Epidermal melanocyte (primary cell): ENCODE data around the gene WDPCP.
"Not testable (repeated sequence)": the region's sequence is repeated elsewhere in the genome, so short reads cannot be mapped to it uniquely, and the experiment has no call there.

Experiments
- DNase-seq: peaks from one replicate; pipeline ENCODE4 v3.0.0; 2011; ENCODE audit warnings: low spot score; ENCODE audit not compliant: insufficient read length

Gene WDPCP

GRCh38 chr2:63590626-63591408 is 2.5 kb upstream of the WDPCP start:
- DNase-seq = no peak

DNA sequence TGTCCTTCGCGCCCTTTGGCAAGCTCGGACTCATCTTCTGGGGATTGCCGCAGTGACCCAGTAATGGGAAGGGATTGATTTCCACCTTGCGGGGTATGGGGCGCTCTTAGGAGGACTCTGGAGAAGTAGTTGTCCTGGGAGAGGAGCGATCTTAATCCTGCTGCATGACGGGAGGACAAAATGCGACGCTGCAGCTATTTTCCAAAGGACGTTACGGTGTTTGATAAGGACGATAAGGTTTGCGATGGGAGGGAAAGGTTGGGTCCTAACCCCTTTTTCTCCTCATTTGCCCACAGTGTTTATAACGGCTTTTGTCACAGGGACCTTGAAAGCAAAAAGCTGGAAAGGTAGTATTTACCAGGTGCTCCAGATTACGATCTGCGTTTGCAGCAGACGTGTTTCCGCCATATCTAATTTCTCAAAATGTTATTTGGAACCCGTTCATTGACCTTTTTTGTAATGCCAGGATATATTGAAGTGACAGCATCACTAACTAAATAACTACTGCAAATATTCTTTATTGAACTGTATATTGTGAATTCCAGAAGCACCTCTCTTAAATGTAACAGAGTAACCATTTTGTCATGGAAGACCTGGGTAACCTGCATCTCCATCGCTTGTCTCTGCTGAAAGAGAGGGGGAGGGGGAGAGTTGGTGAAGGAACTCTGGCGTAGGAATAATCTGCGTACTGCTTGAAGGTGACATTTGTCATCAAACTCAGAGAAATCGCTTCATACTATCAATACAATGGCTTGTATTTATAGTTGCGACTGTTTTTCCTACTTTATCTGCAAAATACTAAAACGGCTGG is 1.1 kb upstream of the WDPCP start:
- DNase-seq = no peak

- no peak for DNase-seq
These were observed 378 bp downstream of the WDPCP start for GRCh38 chr2:63587814-63588384.

DNA sequence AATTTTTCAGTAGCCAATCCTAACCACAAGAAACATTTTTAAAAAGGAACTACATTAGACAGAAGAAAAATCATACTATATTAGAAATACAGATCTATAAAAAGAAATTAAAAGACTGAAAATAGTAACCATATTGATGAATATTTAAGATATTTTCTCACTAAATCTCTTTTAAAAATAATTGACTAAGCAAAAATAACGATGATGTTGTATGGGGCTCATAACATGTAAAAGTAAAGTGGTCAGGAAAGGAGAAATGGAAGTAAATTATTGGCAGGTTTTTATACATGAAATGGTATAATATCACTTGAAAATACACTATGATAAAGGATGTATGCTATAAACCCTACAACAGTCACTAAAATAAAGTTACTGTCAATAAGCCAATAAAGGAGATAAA is 5.4 kb downstream of the WDPCP start:
- no peak for DNase-seq

DNA sequence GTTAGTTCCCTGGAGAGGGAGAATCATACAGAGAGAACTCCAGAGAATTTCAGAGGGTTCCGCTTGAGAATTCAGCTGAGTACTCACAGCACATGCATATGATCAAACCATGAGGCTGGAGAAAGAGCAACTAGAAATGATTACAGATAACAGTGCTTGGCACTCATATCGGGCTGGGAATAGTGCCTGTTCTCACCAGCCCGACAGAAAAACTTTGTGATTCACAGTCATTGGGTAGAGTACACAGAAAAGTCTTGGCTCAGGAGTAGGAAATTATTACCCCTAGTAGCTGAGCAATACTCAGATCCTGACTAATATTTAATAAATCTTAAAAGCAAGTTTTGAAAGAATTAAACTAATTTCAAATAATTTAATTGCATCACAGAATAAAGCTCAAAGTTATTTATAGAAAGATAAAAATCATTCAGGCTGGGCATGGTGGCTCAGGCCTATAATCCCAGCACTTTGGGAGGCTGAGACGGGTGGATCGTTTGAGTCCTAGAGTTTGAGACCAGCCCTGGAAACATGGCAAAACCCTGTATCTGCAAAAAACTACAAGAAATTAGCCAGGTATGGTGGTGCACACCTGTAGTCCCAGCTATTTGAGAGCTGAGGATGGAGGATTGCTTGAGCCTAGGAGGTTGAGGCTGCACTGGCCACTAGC is 6.8 kb downstream of the WDPCP start:
- DNase-seq = no peak

DNA sequence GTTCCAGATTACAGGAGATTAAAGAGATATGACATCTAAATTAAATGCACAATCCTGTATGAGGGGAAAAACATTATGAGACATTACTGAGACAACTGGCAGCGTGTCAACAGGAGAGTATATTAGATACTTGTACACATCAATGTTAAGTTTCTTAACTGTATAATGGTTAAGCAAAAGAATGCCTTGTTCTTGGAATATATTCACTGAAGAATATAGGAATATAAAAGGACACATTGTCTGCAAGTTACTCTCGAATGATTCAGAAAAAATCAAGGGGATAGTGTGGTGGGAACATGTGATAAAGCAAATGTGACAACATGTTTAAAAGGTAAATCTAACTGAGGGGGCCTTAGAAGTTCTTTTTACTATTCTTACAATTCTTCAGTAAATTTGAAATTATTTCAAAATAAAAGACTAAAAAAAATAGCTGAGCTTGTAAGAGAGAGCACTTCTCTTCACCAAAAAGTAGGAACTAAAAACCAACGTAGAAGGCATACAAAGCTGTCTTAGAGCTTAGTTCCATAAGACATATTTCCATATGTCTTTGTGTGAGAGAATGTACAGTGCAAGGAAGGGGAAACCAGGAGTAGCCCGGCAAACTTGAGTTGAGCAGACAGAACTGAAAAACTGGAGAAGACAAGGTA is 7.5 kb downstream of the WDPCP start:
- DNase-seq = no peak

- DNase-seq = no peak
These were observed 9.5 kb downstream of the WDPCP start for GRCh38 chr2:63578767-63579166.

- no peak for DNase-seq
These were observed 11.7 kb downstream of the WDPCP start for GRCh38 chr2:63576546-63576945.

DNA sequence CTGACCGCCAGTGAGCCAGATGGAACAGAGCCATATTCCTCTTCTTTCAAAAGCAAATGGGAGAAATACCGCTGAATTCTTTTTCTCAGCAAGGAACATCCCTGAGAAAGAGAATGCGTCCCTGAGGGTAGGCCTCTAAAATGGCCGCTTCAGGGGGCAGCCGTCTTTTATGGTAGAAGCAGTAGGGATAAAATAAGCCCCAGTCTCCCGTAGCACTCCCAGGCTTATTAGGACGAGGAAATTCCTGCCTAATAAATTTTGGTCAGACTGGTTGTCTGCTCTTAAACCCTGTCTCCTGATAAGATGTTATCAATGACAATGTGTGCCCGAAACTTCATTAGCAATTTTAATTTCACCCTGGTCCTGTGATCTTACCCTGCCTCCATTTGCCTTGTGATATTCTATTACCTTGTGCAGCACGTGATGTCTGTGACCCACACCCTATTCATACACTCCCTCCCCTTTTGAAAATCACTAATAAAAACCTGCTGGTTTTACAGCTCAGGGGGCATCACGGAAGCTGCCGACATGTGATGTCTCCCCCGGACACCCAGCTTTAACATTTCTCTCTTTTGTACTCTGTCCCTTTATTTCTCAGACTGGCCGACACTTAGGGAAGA is 14.4 kb downstream of the WDPCP start:
- DNase-seq = not testable (repeated sequence)

GRCh38 chr2:63573026-63573425 is 15.3 kb downstream of the WDPCP start:
- not testable (repeated sequence) for DNase-seq

DNA sequence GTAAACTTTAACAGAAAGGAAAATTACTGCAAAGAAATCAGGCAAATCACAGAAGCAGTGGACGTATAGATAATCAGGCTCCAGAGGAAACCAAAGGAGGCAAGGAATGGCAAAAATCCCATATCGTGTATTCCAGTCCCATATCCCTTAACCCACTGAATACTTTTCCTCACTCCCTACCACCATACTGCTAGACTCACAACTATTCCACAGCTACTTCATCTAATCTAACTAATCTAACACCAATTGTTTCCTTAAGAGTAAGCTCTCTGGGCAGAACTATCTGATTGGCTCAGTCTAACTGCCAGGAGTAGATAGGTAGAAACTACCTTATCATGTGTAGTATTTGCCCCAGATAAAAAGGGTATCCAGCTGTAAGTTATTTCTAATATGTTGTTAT is 16.3 kb downstream of the WDPCP start:
- DNase-seq = no peak

DNA sequence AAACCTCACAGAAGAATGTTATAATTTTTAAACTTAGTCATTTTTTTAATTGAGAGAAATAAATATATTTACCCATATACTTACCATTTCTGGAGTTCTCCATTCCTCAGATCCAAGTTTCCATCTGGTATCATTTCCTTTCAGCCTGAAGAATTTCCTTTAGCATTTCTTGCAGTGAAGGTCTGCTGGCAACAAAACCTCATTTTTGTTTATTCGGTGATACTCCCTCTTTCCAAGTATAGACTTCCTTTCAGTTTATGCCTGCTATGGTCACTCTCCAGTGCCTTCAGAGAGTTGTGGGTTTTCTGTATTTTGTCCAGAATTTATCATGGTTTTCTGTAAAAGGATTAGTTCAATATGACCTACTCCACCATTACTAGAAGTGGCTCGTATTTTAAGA is 17.0 kb downstream of the WDPCP start:
- DNase-seq = no peak

DNA sequence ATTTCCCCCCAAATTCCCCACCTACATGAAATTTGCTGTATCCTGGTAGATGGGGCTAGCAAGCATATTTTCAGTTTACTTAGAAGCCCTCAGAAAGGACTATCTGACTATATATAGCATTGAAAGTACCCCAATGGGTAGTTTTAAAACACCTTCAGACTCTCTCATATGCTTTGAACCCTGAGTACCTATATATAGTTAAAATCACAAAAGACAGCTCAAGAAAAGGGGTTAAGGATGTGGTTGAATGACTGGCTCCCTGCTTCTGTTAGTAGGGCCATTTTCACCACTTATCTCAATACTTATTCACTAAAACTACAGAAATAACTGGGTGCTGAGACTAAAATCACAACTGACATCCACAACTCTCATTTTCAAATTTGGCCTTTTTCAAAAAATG is 18.5 kb downstream of the WDPCP start:
- no peak for DNase-seq

DNA sequence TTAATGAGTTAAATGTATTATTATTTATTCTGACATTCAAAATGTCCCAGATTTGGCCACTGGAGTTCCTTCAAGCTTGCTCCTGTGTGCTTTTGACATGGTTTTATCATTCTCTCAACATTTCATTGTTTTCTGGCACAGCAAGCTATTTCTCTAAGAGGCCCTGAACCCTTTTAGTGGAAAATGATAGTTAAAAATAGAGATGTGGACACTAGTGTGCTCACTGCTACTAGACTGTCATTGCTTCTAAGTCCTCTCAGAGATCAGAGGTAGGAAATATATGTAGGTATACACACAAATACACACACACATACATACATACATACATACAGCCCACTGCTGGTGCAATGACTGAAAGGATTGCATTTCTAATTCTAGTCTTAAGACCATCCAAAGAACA is 25.5 kb downstream of the WDPCP start:
- DNase-seq = no peak

DNA sequence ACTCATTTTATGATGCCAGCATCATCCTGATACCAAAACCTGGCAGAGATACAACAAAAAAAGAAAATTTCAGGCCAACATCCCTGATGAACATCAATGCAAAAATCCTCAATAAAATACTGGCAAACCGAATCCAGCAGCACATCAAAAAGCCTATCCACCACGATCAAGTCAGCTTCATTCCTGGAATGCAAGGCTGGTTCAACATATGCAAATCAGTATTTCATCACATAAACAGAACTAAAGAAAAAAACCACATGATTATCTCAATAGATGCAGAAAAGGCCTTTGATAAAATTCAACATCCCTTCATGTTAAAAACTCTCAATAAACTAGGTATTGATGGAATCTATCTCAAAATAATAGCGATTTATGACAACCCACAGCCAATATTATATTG is 29.4 kb downstream of the WDPCP start:
- DNase-seq = not testable (repeated sequence)

DNA sequence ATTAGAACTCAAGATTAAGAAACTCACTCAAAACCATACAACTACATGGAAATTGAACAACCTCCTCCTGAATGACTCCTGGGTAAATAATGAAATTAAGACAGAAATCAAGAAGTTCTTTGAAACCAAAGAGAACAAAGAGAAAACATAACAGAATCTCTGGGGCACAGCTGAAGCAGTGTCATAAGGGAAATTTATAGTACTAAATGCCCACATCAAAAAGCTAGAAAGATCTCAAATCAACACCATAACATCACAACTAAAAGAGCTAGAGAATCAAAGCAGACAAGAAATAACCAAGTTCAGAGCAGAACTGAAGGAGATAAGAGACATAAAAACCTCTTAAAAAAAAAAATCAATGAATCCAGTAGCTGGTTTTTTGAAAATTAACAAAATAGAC is 30.5 kb downstream of the WDPCP start:
- not testable (repeated sequence) for DNase-seq

DNA sequence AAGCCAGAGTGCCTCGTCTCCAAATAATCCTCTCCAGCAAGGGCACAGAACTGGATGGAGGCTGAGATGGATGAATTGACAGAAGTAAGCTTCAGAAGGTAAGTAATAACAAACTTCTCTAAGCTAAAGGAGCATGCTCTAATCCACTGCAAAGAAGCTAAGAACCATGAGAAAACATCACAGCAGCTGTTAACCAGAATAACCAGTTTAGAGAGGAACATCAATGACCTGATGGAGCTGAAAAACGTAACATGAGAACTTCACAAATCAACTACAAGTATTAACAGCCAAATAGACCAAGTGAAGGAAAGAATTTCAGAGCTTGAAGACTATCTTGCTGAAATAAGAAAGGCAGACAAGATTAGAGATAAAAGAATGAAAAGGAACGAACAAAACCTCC is 32.3 kb downstream of the WDPCP start:
- no peak for DNase-seq

DNA sequence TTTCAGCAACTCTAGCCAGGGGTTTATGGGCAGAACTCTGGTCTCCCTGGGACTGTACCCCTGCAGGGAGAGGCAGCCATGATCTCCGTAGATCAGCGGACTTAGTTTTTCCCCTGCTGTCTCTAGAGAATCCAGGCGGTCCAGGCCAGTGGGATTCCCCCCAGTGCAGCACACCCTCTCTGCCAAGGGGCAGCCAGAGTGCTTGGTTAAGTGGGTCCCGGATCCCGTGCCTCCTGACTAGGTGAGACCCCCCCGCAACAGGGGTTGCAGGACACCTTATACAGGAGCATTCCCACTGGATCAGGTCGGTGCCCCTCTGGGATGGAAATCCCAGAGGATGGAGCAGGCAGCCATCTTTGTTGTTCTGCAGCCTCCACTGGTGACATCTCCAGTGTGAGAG is 33.0 kb downstream of the WDPCP start:
- DNase-seq = no peak

GRCh38 chr2:63553049-63553448 is 35.2 kb downstream of the WDPCP start:
- no peak for DNase-seq

- DNase-seq = no peak
These were observed 43.3 kb downstream of the WDPCP start for GRCh38 chr2:63545023-63545422.
